Epidermal melanocyte (primary cell): Measurements from ENCODE around the gene MACROD2.

Experiments used
- DNase-seq: peaks from one replicate; pipeline ENCODE4 v3.0.0; 2011; ENCODE audit warnings: low spot score; ENCODE audit not compliant: insufficient read length

The MACROD2 gene

GRCh38 chr20:14937021-14937420, 941.7 kb downstream of the MACROD2 start:
- no peak for DNase-seq

GRCh38 chr20:14937846-14938245, 942.5 kb downstream of the MACROD2 start:
- no peak for DNase-seq

GRCh38 chr20:14947536-14947935, 952.2 kb downstream of the MACROD2 start:
- DNase-seq = no peak

GRCh38 chr20:14947946-14948345, 952.6 kb downstream of the MACROD2 start:
- DNase-seq = no peak

- no peak for DNase-seq
These were observed 953.1 kb downstream of the MACROD2 start for GRCh38 chr20:14948416-14948815.

- DNase-seq = no peak
These were observed 955.3 kb downstream of the MACROD2 start for GRCh38 chr20:14950633-14951032.

- DNase-seq = no peak
These were observed 955.8 kb downstream of the MACROD2 start for GRCh38 chr20:14951105-14951504.

GRCh38 chr20:14951707-14952418, 956.5 kb downstream of the MACROD2 start:
- no peak for DNase-seq

GRCh38 chr20:14953736-14954135, 958.4 kb downstream of the MACROD2 start:
- DNase-seq = no peak

GRCh38 chr20:14955399-14955798, 960.1 kb downstream of the MACROD2 start:
- no peak for DNase-seq

- no peak for DNase-seq
These were observed 960.7 kb downstream of the MACROD2 start for GRCh38 chr20:14956026-14956425.

GRCh38 chr20:14956538-14956937, 961.2 kb downstream of the MACROD2 start:
- no peak for DNase-seq

- DNase-seq = no peak
These were observed 962.1 kb downstream of the MACROD2 start for GRCh38 chr20:14957402-14957801.

GRCh38 chr20:14958626-14959025, 963.3 kb downstream of the MACROD2 start:
- DNase-seq = no peak

- DNase-seq = no peak
These were observed 964.5 kb downstream of the MACROD2 start for GRCh38 chr20:14959506-14960475.

GRCh38 chr20:14960831-14961230, 965.5 kb downstream of the MACROD2 start:
- no peak for DNase-seq

GRCh38 chr20:14963262-14963663, 967.9 kb downstream of the MACROD2 start:
- no peak for DNase-seq

GRCh38 chr20:14966203-14966602, 970.9 kb downstream of the MACROD2 start:
- no peak for DNase-seq

GRCh38 chr20:14966808-14967207, 971.5 kb downstream of the MACROD2 start:
- DNase-seq = no peak

- no peak for DNase-seq
These were observed 976.9 kb downstream of the MACROD2 start for GRCh38 chr20:14972256-14972655.

- DNase-seq = no peak
These were observed 977.4 kb downstream of the MACROD2 start for GRCh38 chr20:14972690-14973089.

- no peak for DNase-seq
These were observed 984.2 kb downstream of the MACROD2 start for GRCh38 chr20:14979453-14979986.
